Measurements from ENCODE around the gene FGFBP2.

The FGFBP2 gene

GRCh38 chr4:15955670-15956069 lies 7.3 kb downstream of the FGFBP2 start:
- Mint-ChIP-seq H3K9me3 (peaks cover 9% of the 10 kb centered on the region), H3K27me3 (no peaks in the 10 kb centered on the region), H3K4me3 (no peak overlapping the region), H3K4me1 (ENCODE audit: low read depth) (no peaks in the 10 kb centered on the region), H3K36me3 (ENCODE audit: low read depth) (no peaks in the 10 kb centered on the region), H3K27ac (no peak overlapping the region)
- intact Hi-C loops (cut with micrococcal nuclease) = loop anchor here (1.0 to 5.0 kb wide), 4 partner anchors 73 to 478 kb away; no protein-coding TSS in a partner anchor

GRCh38 chr4:15953625-15954024 lies 9.3 kb downstream of the FGFBP2 start:
- Mint-ChIP-seq H3K36me3 (ENCODE audit: low read depth) (no peaks in the 10 kb centered on the region), H3K4me3 (no peak overlapping the region), H3K27me3 (no peaks in the 10 kb centered on the region), H3K4me1 (ENCODE audit: low read depth) (no peaks in the 10 kb centered on the region), H3K27ac (no peak overlapping the region), H3K9me3 (peaks cover 9% of the 10 kb centered on the region)
- intact Hi-C loops (cut with micrococcal nuclease) = no loop called here

- Mint-ChIP-seq H3K4me1 (ENCODE audit: low read depth) (no peaks in the 10 kb centered on the region), H3K27me3 (no peaks in the 10 kb centered on the region), H3K27ac (no peak overlapping the region), H3K9me3 (peaks cover 9% of the 10 kb centered on the region), H3K4me3 (no peak overlapping the region), H3K36me3 (ENCODE audit: low read depth) (no peaks in the 10 kb centered on the region)
- intact Hi-C loops (cut with micrococcal nuclease) = no loop called here
Observed at GRCh38 chr4:15951781-15952180, 11.2 kb downstream of the FGFBP2 start.

GRCh38 chr4:15948826-15949225 lies 14.1 kb downstream of the FGFBP2 start:
- no peak overlapping the region for H3K27ac Mint-ChIP-seq
- intact Hi-C loops (cut with micrococcal nuclease) = no loop called here

GRCh38 chr4:15947684-15948083 lies 15.3 kb downstream of the FGFBP2 start:
- no peak overlapping the region for H3K27ac Mint-ChIP-seq
- intact Hi-C loops (cut with micrococcal nuclease) = no loop called here
- peaks cover 12% of the 10 kb centered on the region for H3K4me1 Mint-ChIP-seq (ENCODE audit: low read depth)
- no peaks in the 10 kb centered on the region for H3K36me3 Mint-ChIP-seq (ENCODE audit: low read depth)
- H3K9me3 Mint-ChIP-seq = no peaks in the 10 kb centered on the region
- H3K27me3 Mint-ChIP-seq = no peaks in the 10 kb centered on the region
- H3K4me3 Mint-ChIP-seq = no peak overlapping the region

More at GRCh38 chr4:15948826-15949225, 14.1 kb downstream of the FGFBP2 start:
- no peak overlapping the region for H3K4me3 Mint-ChIP-seq
- peaks cover 12% of the 10 kb centered on the region for H3K4me1 Mint-ChIP-seq (ENCODE audit: low read depth)
- no peaks in the 10 kb centered on the region for H3K9me3 Mint-ChIP-seq
- H3K27me3 Mint-ChIP-seq = no peaks in the 10 kb centered on the region
- H3K36me3 Mint-ChIP-seq (ENCODE audit: low read depth) = no peaks in the 10 kb centered on the region

- Mint-ChIP-seq H3K4me1 (ENCODE audit: low read depth) (peaks cover 12% of the 10 kb centered on the region), H3K36me3 (ENCODE audit: low read depth) (no peaks in the 10 kb centered on the region), H3K27me3 (no peaks in the 10 kb centered on the region), H3K9me3 (no peaks in the 10 kb centered on the region), H3K4me3 (no peak overlapping the region), H3K27ac (no peak overlapping the region)
- intact Hi-C loops (cut with micrococcal nuclease) = no loop called here
Observed at GRCh38 chr4:15945516-15945915, 17.5 kb downstream of the FGFBP2 start.

GRCh38 chr4:15944895-15945294 lies 18.1 kb downstream of the FGFBP2 start:
- Mint-ChIP-seq H3K27me3 (no peaks in the 10 kb centered on the region), H3K27ac (no peak overlapping the region), H3K36me3 (ENCODE audit: low read depth) (no peaks in the 10 kb centered on the region), H3K4me1 (ENCODE audit: low read depth) (peaks cover 12% of the 10 kb centered on the region), H3K4me3 (no peak overlapping the region), H3K9me3 (no peaks in the 10 kb centered on the region)
- intact Hi-C loops (cut with micrococcal nuclease) = no loop called here

GRCh38 chr4:15942283-15942682 lies 20.7 kb downstream of the FGFBP2 start:
- Mint-ChIP-seq H3K9me3 (no peaks in the 10 kb centered on the region), H3K27me3 (no peaks in the 10 kb centered on the region), H3K4me1 (ENCODE audit: low read depth) (peaks cover 12% of the 10 kb centered on the region), H3K4me3 (no peak overlapping the region), H3K27ac (no peak overlapping the region), H3K36me3 (ENCODE audit: low read depth) (no peaks in the 10 kb centered on the region)
- intact Hi-C loops (cut with micrococcal nuclease) = no loop called here

GRCh38 chr4:15938640-15939039 lies 24.3 kb downstream of the FGFBP2 start, which contains the start of gene FGFBP1:
Gene FGFBP1, minus strand, starts transcription at chr4:15938740. Its CDS starts 2,108 bp downstream, at chr4:15936632.
- Mint-ChIP-seq H3K36me3 (ENCODE audit: low read depth) (no peaks in the 10 kb centered on the region), H3K27ac (no peak within 1 kb of the TSS), H3K4me1 (ENCODE audit: low read depth) (no peaks in the 10 kb centered on the region), H3K9me3 (no peaks in the 10 kb centered on the region), H3K27me3 (no peaks in the 10 kb centered on the region), H3K4me3 (no peak within 1 kb of the TSS)
- intact Hi-C loops (cut with micrococcal nuclease) = no loop called here

GRCh38 chr4:15938182-15938581 lies 24.8 kb downstream of the FGFBP2 start:
- Mint-ChIP-seq H3K27me3 (no peaks in the 10 kb centered on the region), H3K27ac (no peak overlapping the region), H3K9me3 (no peaks in the 10 kb centered on the region), H3K4me1 (ENCODE audit: low read depth) (no peaks in the 10 kb centered on the region), H3K4me3 (no peak overlapping the region), H3K36me3 (ENCODE audit: low read depth) (no peaks in the 10 kb centered on the region)
- intact Hi-C loops (cut with micrococcal nuclease) = no loop called here

GRCh38 chr4:15936495-15936894 lies 26.5 kb downstream of the FGFBP2 start:
- Mint-ChIP-seq H3K9me3 (no peaks in the 10 kb centered on the region), H3K27ac (no peak overlapping the region), H3K4me1 (ENCODE audit: low read depth) (no peaks in the 10 kb centered on the region), H3K4me3 (no peak overlapping the region), H3K27me3 (no peaks in the 10 kb centered on the region), H3K36me3 (ENCODE audit: low read depth) (no peaks in the 10 kb centered on the region)
- intact Hi-C loops (cut with micrococcal nuclease) = no loop called here

GRCh38 chr4:15935504-15936402 lies 27.2 kb downstream of the FGFBP2 start:
- H3K36me3 Mint-ChIP-seq (ENCODE audit: low read depth) = no peaks in the 10 kb centered on the region
- no peaks in the 10 kb centered on the region for H3K4me1 Mint-ChIP-seq (ENCODE audit: low read depth)
- H3K4me3 Mint-ChIP-seq = no peak overlapping the region
- intact Hi-C loops (cut with micrococcal nuclease) = no loop called here
- no peaks in the 10 kb centered on the region for H3K27me3 Mint-ChIP-seq
- H3K27ac Mint-ChIP-seq = no peak overlapping the region
- no peaks in the 10 kb centered on the region for H3K9me3 Mint-ChIP-seq

GRCh38 chr4:15934259-15934658 lies 28.7 kb downstream of the FGFBP2 start:
- Mint-ChIP-seq H3K27ac (no peak overlapping the region), H3K4me1 (ENCODE audit: low read depth) (no peaks in the 10 kb centered on the region), H3K27me3 (no peaks in the 10 kb centered on the region), H3K9me3 (no peaks in the 10 kb centered on the region), H3K4me3 (no peak overlapping the region), H3K36me3 (ENCODE audit: low read depth) (no peaks in the 10 kb centered on the region)
- intact Hi-C loops (cut with micrococcal nuclease) = no loop called here

GRCh38 chr4:15931451-15932210 lies 31.3 kb downstream of the FGFBP2 start:
- intact Hi-C loops (cut with micrococcal nuclease) = no loop called here
- Mint-ChIP-seq H3K4me1 (ENCODE audit: low read depth) (no peaks in the 10 kb centered on the region), H3K4me3 (no peak overlapping the region), H3K27ac (no peak overlapping the region), H3K9me3 (no peaks in the 10 kb centered on the region), H3K27me3 (no peaks in the 10 kb centered on the region), H3K36me3 (ENCODE audit: low read depth) (no peaks in the 10 kb centered on the region)

Data from dendritic cell treated with granulocyte-macrophage colony-stimulating factor and Interleukin-4, amounts not matched to agents 40 ng/mL and 50 ng/mL, for 4 days (primary cell).